HG02973 (cell line): ENCODE results near the gene CELF2.

Experiments used
- ATAC-seq: cut with Tn5 transposase; IDR thresholded peaks from one replicate; pipeline ENCODE4 v1.9.1; 2021; ENCODE audit warnings: moderate library complexity; ENCODE audit not compliant: unreplicated experiment

CELF2 gene

DNA sequence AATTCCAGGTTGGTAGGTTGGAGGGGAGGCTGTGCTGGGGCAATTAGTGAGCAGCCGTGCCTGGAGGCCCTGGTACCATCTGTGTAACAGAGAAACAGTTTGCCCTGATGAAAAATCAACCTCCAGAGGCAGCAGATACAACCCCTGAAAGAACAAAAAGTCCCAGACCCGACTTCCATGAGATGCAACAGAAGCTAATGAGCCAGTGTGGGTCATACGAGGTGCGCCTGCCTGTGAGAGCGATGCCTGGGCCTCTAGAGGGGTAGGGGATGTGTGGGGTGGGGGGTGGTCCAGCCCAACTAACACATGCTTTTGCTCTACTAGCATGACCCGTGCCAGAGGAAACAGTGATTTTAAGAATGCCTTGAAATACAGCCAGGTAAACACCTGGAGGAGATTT is 39.3 kb downstream of the CELF2 start:
- no peak for ATAC-seq

GRCh38 chr10:11057448-11057847 is 39.8 kb downstream of the CELF2 start:
- no peak for ATAC-seq

DNA sequence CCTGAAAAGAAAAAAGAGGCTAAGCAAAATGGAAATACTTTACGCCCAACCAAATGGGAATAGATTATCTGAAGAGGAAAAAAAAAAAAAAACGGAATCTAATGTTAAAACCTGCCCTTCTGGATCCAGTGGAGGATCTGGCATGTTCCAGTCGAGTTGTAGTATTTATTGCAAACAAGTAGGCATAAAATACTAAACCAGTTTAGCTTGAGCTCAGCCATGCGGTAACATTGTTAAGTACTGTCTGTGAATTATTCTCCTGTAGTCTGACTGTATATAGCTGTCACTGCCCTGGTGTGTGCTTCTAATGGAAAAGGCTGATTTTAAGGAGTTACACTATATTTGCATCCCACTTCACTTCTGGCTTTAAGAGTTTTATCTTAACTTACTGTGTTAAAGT is 40.3 kb downstream of the CELF2 start:
- no peak for ATAC-seq

- no peak for ATAC-seq
Observed at GRCh38 chr10:11058965-11059364, 41.3 kb downstream of the CELF2 start.

- ATAC-seq, result no peak
Observed at GRCh38 chr10:11063856-11064255, 46.2 kb downstream of the CELF2 start.

- ATAC-seq, result no peak
Observed at GRCh38 chr10:11064832-11065231, 47.2 kb downstream of the CELF2 start.

DNA sequence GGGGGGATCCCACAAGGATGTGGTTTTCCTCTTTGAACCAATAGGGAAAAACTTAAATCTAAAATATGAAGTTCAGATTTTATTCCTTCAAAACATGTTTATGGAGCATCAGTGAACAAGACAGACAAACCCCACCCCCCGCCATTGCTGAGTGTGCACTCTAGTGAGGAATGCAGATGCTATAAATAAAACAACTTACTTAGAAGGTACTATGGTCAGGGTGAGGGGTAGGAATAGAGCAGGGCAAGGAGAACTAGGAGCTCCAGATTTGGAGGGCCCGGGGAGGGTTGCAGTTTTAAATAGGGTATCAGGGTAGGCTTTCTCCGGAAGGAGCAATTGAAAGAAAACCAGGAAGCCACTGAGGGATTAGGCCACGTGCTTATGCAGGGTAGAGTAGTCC is 47.9 kb downstream of the CELF2 start:
- no peak for ATAC-seq

DNA sequence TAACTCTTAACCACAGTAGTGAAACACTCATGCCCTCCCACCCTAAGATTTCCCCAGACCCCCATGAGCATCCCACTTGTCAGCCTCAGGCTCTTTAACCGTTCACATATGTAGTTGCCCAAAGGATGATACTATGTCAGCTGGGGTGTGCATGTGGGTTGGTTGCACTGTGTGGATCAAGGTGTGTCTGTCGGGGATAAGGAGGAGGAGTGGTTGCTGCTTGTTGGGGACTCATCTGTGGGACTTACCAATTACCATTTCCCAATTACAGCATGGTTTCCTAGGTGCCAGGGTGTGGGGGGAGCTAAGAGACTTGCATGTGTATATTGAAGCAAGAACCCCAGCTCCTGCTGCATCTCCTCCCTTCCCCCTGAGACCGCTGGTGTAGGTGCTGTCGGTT is 48.8 kb downstream of the CELF2 start:
- ATAC-seq, result no peak

DNA sequence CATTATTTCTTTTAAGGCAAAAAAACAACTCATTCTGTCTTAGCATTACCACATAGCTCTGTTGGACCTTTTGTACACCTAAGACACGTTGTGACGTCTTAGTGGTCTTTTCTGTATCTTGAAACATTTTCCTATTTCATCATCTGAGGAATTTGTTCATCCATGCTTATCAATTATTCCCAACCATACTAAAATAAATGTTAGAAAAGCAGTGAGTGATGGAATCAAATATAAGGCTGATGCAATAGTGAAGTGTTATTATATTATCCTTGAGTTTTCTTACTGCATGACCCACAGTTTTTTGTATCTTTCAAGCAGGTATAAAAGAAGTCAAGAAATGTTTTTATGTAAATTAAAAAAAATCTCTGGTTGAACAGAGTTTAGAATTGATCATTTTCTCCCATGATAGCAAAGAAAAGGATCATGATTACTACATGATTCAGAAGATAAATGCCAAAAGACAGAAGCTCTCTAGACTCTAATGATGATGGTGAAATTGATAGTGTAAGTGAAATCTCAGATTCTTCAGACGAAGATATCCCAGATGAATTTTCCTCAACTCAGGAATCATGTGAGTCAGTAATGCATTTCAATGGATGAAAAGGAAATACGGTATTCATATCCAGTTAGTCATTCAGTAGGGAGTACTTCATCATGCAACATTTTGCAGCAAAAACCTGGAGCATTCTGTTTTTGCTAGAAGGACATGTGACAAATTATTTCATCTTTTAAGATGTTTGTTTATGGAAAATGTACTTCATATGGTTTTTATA is 51.4 kb downstream of the CELF2 start:
- no peak for ATAC-seq

DNA sequence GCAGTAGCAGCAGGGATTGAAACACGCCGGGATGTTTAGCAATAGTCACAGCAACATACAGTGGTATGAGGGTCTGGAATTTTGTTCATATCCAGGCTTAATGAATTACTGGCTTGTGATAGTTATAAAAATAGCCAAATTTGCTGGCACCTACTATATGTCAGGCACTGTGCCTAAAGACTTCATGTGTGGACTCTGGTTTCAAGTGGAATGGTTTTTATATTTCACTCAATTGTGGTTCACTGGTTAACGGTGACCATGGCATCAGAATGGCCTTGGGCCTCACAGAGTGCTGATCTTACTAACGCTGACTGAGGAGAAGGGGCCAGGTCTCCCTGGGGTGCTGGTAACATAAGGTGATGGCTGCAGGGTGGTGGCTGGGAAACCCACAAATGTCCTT is 55.7 kb downstream of the CELF2 start:
- ATAC-seq, result no peak

DNA sequence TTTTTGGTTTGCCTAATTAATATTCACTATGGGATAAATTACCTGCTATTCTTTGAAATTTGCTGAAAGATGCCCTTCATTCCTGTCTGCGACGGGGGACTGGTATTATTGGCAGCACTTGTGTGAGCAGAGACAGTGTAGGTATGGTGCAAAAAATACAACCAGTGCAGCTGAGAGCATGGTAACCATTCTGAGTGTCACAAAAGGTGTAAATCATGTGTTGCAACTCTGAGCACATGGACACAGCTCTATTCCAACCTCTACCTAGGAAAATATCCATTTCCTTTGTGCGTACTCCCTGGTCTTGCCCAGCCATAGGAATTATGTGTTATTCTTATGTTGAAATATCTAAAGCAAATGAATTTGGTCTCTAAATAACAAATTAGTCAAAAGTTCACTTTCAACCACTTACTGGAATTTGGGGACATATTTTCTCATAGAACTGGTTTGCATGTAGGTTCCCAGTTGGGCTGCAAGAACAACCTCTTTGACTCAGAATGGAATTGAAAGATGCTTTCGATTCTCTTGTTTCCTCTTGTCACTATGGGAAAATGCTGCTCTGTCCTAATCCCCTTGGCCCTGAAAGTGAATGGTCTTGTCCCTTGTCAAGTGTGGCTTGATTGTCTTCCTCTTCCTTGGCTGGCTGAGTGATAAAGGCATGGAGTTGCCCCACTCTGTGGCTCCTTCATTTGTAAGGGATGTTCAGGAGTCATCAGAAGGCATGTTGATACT is 57.0 kb downstream of the CELF2 start:
- peak; percentile 85 for ATAC-seq

DNA sequence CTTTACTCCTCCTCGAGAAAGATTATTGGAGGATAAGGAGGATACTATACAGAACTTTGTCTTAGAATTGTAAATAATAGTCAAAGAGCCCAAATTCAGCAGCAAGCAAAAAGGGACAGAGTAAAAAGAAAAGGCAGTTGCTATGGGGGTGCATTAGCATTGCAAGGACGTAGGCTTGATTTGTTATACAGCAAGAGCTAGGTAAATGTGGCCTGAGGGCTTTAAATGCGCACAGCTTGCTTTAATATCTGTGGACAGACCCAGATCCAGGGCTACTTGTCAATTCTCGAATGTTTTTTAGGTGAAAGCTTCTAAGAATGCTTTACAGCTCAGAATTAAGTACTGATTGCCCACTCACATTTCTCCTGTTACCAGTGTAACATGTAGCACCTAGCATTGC is 58.5 kb downstream of the CELF2 start:
- no peak for ATAC-seq

DNA sequence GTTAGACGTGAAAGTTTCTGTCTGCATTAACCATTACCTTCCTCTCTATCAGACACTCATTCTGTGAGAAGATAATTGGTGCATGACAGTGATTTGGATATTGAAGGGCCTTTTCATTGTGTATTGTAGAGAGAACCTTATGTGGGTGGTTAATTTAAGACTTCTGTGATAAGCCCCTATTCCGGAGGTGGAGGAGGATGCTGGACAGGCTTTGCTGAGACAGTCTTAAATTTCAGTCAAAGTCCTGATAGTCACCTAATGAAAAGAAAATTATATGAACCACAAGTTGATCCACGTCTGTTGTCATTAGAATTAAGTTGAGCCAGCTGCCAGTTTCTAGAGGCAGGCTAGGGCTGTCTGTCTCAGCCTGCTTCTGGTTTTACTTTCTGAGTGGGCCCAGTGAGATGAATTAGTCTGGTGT is 62.9 kb downstream of the CELF2 start:
- no peak for ATAC-seq

GRCh38 chr10:11081408-11081807 is 63.7 kb downstream of the CELF2 start:
- no peak for ATAC-seq

DNA sequence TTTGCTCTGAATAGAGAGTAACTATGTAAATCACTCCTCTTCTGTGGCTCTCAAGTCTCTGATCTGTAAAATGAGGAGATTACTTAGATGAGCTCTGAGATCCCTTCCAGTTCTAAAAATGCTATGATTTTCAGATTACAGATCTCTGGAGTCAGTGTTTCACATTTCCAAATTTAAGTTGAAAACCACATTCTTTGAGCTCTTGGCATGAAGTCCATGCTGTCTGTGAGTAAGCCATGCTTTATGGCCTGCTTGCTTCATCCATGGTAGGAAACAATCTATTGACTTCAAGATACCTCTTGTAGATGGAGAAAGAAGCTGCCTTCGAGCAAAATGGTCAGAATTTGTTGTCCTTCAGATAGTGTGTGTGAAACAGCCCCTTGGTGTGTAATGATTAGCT is 64.9 kb downstream of the CELF2 start:
- ATAC-seq, result no peak

DNA sequence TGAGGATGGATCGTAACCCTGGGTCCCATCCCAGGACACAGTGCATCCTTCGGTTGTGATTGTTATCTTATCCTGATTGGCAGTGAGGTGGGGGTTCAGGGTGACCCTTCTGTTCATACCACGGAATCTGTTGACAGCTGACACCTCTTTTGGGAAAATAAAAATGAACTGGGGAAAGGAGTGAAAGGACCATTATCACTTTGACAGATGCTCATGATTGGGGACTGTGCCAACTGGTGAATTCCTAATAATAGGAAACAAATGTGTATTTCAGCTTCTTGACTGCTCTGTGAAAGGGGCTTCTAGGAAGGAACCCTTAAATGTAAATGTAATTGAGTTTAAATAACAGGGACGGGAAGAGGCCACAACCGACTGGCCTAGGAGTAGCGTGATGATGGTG is 65.4 kb downstream of the CELF2 start:
- ATAC-seq, result no peak

DNA sequence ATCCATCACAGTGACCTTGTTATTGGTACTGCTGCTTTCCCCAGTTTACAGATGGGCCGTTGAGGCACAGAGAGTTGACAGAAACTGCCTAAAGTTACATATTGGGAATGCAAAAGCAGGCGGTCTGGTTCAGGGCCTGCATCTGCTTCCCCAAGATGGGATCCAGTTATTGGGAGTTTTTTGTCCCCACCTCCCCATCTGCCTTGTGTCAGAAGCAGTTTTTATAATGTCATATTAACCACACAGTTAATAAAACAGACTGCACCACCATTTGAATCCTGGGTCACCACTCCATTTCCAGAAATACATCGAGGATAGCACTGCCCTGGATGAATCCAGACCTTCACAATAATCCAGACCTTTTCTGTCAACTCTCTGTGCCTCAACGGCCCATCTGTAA is 67.9 kb downstream of the CELF2 start:
- no peak for ATAC-seq

- no peak for ATAC-seq
Observed at GRCh38 chr10:11086177-11086840, 68.6 kb downstream of the CELF2 start.

DNA sequence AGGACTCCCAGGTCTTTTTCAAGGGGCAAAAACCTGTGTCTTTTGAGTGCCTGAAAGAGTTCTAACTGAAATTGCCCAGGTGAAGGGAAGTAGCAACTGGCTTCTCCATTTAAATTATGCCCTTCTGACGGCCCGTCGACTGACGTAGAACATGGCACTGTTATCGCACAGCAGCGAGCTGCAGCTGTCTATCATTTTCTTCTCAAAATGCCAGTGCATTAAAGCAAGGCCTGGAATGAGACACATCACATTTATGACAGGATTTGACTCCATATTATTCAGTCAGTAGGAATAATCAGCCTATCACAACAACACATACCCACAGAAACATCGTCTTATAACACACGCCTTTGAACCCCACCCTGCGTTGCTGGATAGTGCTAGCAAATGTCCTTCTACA is 69.7 kb downstream of the CELF2 start:
- no peak for ATAC-seq

DNA sequence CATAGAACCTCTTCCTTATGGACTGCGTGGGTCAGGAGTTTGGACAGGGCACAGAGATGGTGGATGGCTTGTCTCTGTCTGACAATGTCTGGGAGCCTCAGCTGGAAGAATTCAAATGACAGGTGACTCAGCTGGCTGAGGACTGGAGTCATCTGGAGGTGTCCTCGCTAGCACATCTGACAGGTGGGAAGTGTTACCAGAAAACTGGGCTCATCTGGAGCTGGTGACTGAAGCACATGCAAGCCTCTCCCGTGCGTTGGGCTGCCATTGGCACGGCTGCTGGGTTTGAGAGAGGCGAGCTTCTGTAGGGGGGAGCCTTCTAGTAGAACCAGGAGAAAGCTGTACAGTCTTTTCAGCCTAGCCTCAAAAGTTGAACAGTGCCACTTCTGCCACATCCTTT is 71.0 kb downstream of the CELF2 start:
- no peak for ATAC-seq

- ATAC-seq, result no peak
Observed at GRCh38 chr10:11089272-11089671, 71.6 kb downstream of the CELF2 start.

GRCh38 chr10:11091517-11092102 is 73.9 kb downstream of the CELF2 start:
- no peak for ATAC-seq
